ENCODE data around the gene TCF12.
"Not testable (repeated sequence)": the region's sequence is repeated elsewhere in the genome, so short reads cannot be mapped to it uniquely, and the experiment has no call there.

Gene TCF12

DNA sequence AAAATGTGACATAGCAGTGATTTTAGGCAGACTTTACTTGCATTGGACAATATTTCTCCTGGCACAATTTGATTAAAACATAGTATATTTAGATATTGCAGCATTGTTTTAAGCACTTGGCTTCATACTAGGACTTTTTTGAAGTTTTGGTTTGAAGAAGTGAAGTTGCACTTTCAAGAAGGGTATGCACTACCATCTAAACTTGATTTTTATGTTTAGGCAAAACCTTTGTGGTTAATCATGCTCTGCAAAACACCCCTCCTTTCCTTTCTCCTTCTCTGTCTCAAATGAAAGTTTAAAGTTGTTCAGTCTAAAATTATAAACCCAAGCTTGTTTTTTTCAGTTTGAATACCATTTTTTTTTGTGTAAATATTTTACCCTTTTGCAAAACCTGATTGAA lies 173.8 kb downstream of the TCF12 start:
- DNase-seq (ENCODE audit: low spot score), result no peak

DNA sequence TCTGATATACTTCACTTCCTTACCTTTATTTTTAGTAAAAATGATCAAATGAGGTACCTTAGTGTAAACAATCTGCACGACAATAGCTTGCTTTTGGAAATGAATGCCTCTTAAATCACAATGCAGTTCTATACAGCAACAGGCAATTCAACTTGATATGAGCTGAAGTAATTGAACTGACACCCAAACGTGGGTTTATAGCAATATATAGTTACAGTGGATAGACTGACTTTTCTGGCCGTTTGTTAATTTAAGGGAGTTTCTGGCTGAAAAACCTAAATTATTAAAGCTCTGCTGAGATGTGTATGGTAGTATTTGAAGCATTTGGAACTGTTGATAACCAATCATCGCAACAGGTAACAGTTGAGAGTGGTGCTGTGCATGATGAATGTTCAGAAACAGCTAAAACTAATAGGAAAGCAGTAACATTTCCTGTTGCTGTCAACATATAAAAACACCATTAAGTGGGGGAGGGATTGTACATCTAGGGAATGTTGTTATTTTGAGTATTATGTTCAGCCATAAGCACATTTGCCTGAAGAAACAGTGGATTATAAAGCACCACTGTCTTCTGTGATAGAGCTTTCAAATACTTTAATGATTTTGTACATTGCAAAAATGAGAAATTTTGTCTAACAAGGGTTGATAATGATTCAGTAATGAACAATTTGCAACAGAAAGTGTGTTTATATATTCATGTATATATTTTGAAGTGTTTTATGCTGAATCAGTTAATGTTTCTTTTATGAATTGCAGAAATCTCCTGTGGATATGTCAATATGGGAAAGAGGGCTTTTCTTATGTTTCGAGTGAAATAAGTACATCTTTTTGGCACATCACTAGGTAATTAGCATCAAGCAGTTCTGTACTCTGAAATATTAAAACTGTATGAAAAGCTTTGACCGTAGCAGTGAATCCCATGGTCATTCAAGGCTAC lies 176.1 kb downstream of the TCF12 start:
- DNase-seq (ENCODE audit: low spot score), result no peak

DNA sequence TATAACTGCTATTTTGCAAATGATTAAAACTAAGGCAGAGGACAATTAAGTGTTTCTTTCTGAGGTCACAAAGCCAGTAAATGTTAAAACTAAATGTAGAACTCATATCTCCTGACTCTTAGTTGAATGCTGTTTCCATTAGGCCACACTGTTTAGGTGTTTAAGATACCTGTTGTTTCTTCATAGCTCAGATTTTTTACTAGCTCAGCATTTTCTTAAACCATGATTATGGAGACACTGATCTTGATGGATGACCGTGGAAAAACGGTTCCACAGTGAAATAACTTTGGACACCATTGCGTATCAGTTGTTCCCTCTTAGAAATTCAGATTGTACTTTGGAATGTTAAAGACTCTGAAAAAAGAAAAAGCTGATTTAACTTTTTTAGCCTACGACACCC lies 177.5 kb downstream of the TCF12 start:
- DNase-seq (ENCODE audit: low spot score), result no peak

- no peak for DNase-seq (ENCODE audit: low spot score)
Measured at GRCh38 chr15:57097246-57097645, 178.8 kb downstream of the TCF12 start.

DNA sequence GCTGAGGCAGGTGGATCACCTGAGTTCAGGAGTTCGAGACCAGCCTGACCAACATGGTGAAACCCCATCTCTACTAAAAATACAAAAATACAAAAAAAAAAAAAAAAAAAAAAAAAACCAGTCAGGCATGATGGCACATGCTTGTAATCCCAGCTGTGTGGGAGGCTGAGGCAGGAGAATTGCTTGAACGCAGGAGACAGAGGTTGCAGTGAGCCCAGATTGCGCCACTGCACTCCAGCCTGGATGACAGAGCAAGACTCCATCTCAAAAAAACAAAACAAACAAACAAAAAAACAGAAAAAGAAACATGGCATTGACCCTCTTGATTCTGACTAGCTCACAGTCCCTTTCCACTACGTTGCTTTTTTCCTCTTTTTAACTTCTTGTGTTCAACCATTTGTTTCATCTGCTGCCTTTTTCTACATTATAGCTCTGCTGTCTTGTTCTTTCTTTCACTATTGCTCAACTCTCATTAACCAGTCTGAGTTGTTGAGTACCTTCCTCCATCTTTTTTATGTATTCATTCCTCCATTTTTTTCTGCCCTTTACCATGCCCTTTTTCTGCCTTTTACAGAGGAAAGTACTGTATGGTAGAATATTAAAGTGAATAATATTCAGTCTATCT lies 179.6 kb downstream of the TCF12 start:
- not testable (repeated sequence) for DNase-seq (ENCODE audit: low spot score)

DNA sequence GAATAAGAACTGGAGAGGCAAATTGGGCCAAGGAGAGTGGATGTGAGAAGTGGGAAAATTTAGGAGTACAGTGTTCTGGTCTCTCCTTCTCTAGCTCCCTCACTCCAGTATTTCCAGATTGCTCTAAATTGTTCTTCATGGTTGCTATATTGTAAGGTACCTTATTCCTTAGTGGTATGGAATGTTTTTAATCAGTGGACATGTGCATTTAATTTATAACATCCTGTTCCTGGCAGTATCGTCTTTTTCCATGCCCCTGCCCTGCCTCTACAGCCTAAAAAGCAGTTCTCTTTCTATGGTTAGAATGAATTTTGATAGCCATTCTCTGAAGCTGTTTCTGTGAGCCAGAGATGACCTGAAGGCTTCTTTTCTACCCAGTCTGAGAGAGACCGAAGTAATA lies 180.5 kb downstream of the TCF12 start:
- no peak for DNase-seq (ENCODE audit: low spot score)

- no peak for DNase-seq (ENCODE audit: low spot score)
Measured at GRCh38 chr15:57100136-57100539, 181.7 kb downstream of the TCF12 start.

- DNase-seq (ENCODE audit: low spot score), result no peak
Measured at GRCh38 chr15:57102858-57103257, 184.4 kb downstream of the TCF12 start.

DNA sequence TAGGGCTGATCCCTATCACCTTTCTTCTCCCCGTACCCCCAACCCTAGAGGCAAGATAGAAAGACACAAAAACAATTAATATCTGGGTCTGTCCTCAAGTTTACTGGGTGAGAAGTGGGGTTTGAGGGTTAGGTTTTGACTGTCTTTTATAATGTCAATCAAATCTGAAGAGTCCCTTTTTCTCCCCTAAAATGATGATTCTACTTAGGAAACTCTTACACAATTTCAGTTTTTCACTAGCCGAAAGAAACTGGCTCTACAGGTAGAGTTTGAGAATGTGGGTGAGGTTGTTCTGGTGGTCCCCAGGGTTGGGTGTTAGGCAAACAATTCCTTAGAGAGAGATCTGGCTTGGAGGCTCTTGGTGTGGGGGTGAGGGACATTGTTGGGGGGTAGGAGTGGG lies 189.9 kb downstream of the TCF12 start:
- DNase-seq (ENCODE audit: low spot score), result no peak

GRCh38 chr15:57109005-57109404 lies 190.6 kb downstream of the TCF12 start:
- no peak for DNase-seq (ENCODE audit: low spot score)

- DNase-seq (ENCODE audit: low spot score), result no peak
Measured at GRCh38 chr15:57111002-57111401, 192.6 kb downstream of the TCF12 start.

DNA sequence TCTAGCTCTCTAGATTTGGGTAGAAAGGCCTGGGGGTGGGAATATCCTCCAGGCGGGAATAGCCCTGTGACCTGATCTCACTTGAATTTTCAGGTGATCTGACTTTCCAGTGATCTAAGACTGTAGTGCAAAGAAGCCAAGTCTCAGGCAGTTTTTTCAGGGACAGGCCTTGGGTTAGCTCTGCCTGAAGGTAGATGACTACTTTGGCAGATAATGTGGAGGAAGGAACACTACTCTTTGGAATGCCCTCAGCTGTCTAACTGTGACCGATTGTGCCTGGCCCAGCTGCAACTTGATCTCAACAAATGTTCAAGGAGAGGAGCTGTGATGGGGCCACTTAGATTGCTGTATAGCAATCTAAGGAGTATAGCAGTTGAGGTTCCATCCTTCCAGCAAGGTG lies 193.7 kb downstream of the TCF12 start:
- DNase-seq (ENCODE audit: low spot score), result no peak

- DNase-seq (ENCODE audit: low spot score), result no peak
Measured at GRCh38 chr15:57114070-57114469, 195.6 kb downstream of the TCF12 start.

- no peak for DNase-seq (ENCODE audit: low spot score)
Measured at GRCh38 chr15:57118013-57118799, 199.8 kb downstream of the TCF12 start.

- no peak for DNase-seq (ENCODE audit: low spot score)
Measured at GRCh38 chr15:57122080-57122840, 203.8 kb downstream of the TCF12 start.

- no peak for DNase-seq (ENCODE audit: low spot score)
Measured at GRCh38 chr15:57124036-57124435, 205.6 kb downstream of the TCF12 start.

GRCh38 chr15:57129064-57129463 lies 210.6 kb downstream of the TCF12 start:
- DNase-seq (ENCODE audit: low spot score), result no peak

- DNase-seq (ENCODE audit: low spot score), result no peak
Measured at GRCh38 chr15:57130956-57131355, 212.5 kb downstream of the TCF12 start.

DNA sequence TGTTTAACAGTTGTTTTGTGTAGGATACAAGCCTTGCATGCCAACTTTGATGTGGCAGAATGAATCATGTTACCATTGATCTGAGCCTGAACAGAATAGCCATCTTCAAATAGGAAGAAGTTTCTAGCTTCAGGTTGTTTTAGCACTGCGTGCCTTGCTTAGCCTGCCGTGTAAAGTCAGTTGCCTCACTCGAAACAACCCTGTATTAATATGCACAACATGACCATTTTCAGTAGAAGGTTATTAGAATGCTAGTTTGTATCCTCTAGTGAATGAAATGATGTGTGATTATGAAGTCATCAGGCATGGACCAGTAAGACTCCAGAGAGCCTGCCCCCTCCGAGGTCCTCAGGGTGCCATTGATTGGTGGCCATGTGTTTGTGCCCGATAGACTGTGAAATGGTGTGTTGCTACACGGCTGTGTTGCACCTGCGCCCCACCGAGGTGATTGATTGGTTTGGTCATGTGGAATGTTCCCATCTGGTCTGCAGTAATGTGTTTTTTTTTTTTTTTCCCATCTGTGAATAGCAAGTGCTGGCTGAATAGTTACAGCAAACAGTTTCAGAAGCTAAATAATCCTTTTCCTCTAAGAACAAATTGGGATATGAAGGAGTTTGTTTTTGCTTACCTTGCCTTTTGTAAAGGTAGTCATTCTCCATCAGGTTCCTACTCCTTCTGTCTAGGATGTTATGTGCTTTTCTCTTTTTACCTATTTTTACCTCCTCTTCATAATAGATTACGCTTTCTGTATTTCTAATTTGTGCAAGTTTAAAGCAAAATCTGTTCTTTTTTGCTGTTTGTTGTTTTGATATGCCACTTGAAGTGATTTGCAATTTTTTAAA lies 214.9 kb downstream of the TCF12 start:
- DNase-seq (ENCODE audit: low spot score), result peak; percentile 17

DNA sequence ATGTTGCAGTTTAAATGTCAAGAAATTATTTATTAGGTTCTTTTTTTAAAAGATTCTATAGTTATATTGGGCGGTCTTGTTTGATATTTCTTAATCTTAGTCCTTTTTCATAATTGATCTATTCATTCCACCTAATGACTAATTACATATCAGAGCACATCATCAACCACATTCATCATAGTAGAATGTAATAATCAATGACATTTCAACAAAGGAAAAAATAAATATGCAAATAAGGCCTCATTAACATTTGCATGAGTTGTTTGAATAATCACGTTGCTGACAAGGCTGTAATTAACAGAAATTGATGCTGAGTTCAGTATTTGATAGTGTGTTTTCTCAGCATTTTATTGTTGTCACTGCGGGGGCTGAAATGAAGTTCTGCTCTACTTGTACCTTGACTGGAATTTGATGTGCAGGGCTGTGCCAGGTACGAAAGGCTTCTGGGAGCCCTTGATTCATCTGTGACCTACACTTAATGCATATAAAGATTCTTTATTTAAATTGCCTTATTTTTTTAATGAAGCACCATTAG lies 215.7 kb downstream of the TCF12 start:
- DNase-seq (ENCODE audit: low spot score), result no peak

DNA sequence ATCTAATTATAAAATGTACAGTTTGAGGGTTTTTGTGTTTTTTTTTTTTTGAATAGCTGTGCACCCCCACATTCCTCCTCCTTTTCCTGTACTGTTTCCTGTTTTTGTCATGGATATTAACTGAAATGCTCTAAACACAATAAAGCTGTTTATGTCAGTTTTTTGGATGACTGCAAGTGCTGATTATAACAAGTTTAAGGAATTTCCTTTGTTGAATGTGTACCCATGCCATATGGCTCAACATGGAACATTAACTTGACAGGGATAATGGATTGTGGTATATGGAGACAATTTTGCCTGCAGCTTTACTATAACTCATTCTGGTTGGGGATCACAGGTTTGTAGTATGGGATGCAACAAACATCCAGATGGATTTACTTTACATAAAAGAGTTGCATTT lies 216.4 kb downstream of the TCF12 start:
- DNase-seq (ENCODE audit: low spot score), result no peak

Data from iPS-NIHi11 (cell line).